KMS-11 (cell line): ENCODE data around the gene RAD51B.

Experiments used
- H2AFZ ChIP-seq: fragments of 200-600 bp; sonication (generic); 2 replicates; pipeline ENCODE4 v1.6.1; 2016; ENCODE audit warnings: antibody characterized with exemption, mixed run types, low read depth
- H3K27ac ChIP-seq: fragments of 200-600 bp; sonication (generic); 2 replicates; pipeline ENCODE4 v1.6.1; 2016; ENCODE audit warnings: mild to moderate bottlenecking, mixed run types
- H3K27me3 ChIP-seq: fragments of 200-600 bp; sonication (generic); 2 replicates; pipeline ENCODE4 v1.6.1; 2017; ENCODE audit warnings: mild to moderate bottlenecking, low read depth, mixed run types, moderate library complexity; ENCODE audit not compliant: insufficient read depth
- H3K36me3 ChIP-seq: fragments of 200-600 bp; sonication (generic); 2 replicates; pipeline ENCODE4 v1.6.1; 2017; ENCODE audit warnings: mild to moderate bottlenecking, mixed run types; ENCODE audit not compliant: insufficient read depth
- H3K4me1 ChIP-seq: fragments of 200-600 bp; sonication (generic); 2 replicates; pipeline ENCODE4 v1.6.1; 2016; ENCODE audit warnings: mild to moderate bottlenecking, low read depth, mixed run types; ENCODE audit not compliant: poor library complexity, severe bottlenecking
- H3K4me2 ChIP-seq: fragments of 200-600 bp; sonication (generic); 2 replicates; pipeline ENCODE4 v1.7.0; 2016; ENCODE audit warnings: mild to moderate bottlenecking, mixed run types
- H3K4me3 ChIP-seq: fragments of 200-600 bp; sonication (generic); IDR thresholded peaks from 2 replicates; pipeline ENCODE4 v1.6.1; 2017; ENCODE audit warnings: low read depth, low read length, mixed read lengths; ENCODE audit not compliant: insufficient read depth
- H3K79me2 ChIP-seq: fragments of 200-600 bp; sonication (generic); 2 replicates; pipeline ENCODE4 v1.6.1; 2016; ENCODE audit warnings: low read depth, mixed run types; ENCODE audit not compliant: insufficient read depth
- H3K9ac ChIP-seq: fragments of 200-600 bp; sonication (generic); 2 replicates; pipeline ENCODE4 v1.6.1; 2016; ENCODE audit warnings: mild to moderate bottlenecking, mixed run types
- H4K20me1 ChIP-seq: fragments of 200-600 bp; sonication (generic); 2 replicates; pipeline ENCODE4 v1.6.1; 2016; ENCODE audit warnings: mild to moderate bottlenecking, mixed run types; ENCODE audit not compliant: insufficient read depth
- TF ChIP-seq, protein P1 (sequence below): fragments of 200-600 bp; sonication (generic); conservative IDR thresholded peaks from 2 replicates; pipeline ENCODE4 v1.6.1; 2017; ENCODE audit warnings: low read depth, mild to moderate bottlenecking, antibody characterized with exemption, low read length, moderate library complexity, mixed read lengths

RAD51B gene

DNA sequence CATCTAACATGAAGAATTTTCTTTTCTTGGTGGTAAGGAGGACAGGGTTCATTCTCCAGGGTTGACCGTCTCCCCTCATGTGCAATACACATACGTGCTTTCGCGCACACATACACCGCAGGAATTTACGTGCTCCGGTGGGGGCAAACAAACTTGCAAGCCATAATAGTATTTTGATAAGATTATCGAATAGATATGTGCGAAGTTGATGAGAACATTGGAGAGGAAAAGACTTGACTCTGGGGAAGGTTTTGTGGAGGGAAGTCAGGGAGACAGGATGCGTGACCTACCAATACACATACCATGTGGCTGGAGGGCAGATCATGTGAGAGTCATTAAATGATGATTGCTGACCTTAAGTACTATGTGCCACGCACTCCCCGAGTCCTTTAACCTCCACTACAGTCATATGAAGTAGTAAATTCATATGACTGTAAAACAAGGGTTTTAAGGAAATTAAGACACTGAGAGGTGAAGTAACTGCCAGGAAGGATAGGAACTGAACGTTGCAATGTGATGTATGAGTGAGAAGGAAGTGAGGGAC lies 921 bp downstream of the RAD51B start:
- TF ChIP-seq, protein P1, sequence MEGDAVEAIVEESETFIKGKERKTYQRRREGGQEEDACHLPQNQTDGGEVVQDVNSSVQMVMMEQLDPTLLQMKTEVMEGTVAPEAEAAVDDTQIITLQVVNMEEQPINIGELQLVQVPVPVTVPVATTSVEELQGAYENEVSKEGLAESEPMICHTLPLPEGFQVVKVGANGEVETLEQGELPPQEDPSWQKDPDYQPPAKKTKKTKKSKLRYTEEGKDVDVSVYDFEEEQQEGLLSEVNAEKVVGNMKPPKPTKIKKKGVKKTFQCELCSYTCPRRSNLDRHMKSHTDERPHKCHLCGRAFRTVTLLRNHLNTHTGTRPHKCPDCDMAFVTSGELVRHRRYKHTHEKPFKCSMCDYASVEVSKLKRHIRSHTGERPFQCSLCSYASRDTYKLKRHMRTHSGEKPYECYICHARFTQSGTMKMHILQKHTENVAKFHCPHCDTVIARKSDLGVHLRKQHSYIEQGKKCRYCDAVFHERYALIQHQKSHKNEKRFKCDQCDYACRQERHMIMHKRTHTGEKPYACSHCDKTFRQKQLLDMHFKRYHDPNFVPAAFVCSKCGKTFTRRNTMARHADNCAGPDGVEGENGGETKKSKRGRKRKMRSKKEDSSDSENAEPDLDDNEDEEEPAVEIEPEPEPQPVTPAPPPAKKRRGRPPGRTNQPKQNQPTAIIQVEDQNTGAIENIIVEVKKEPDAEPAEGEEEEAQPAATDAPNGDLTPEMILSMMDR, result no peak
- no peak overlapping the region for H3K27ac ChIP-seq
- H3K4me2 ChIP-seq, result peak overlapping the region; percentile 68
- no peak overlapping the region; the same call in 1 of the 2 replicates for H3K9ac ChIP-seq
- peak overlapping the region; percentile 94; the same call in 1 of the 2 replicates for H2AFZ ChIP-seq
- H3K4me3 ChIP-seq, result no peak overlapping the region
- no peaks in the 10 kb centered on the region for H3K36me3 ChIP-seq
- H3K4me1 ChIP-seq, result peaks cover 9% of the 10 kb centered on the region
- peaks cover 5% of the 10 kb centered on the region; the same call in 1 of the 2 replicates for H3K79me2 ChIP-seq
- H3K27me3 ChIP-seq, result no peaks in the 10 kb centered on the region
- no peaks in the 10 kb centered on the region for H4K20me1 ChIP-seq

- Histone ChIP-seq H4K20me1 (no peaks in the 10 kb centered on the region), H3K79me2 (no peaks in the 10 kb centered on the region), H3K4me3 (no peak overlapping the region), H3K27me3 (no peaks in the 10 kb centered on the region), H2AFZ (no peak overlapping the region), H3K9ac (no peak overlapping the region), H3K4me2 (no peak overlapping the region), H3K27ac (no peak overlapping the region), H3K4me1 (peaks cover 9% of the 10 kb centered on the region), H3K36me3 (no peaks in the 10 kb centered on the region)
- TF ChIP-seq, protein P1, result no peak
These were observed 1.5 kb downstream of the RAD51B start for GRCh38 chr14:67821121-67821520.

- TF ChIP-seq, protein P1, result no peak
These were observed 11.5 kb downstream of the RAD51B start for GRCh38 chr14:67831113-67831512.

DNA sequence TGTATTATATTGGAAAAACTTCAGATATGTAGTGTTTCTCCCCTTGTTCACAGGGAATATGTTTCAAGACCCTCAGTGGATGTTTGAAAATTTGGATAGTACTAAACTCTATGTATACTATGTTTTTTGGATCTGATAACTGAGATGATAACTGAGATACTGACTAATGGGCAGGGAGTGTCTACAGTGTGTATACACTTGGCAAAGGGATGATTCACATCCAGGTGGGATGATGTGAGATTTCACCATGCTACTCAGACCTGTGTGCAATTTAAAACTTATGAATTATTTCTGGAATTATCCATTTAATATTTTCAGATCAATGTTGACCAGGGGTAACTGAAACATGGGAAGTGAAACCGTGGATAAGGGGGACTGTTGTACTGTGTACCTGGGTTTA lies 13.8 kb downstream of the RAD51B start:
- H3K36me3 ChIP-seq, result no peaks in the 10 kb centered on the region
- H3K27me3 ChIP-seq, result no peaks in the 10 kb centered on the region
- no peaks in the 10 kb centered on the region for H4K20me1 ChIP-seq
- H2AFZ ChIP-seq, result no peak overlapping the region
- no peak overlapping the region for H3K4me3 ChIP-seq
- H3K9ac ChIP-seq, result no peak overlapping the region
- no peak overlapping the region for H3K4me2 ChIP-seq
- H3K79me2 ChIP-seq, result no peaks in the 10 kb centered on the region
- H3K4me1 ChIP-seq, result no peaks in the 10 kb centered on the region
- H3K27ac ChIP-seq, result no peak overlapping the region
- TF ChIP-seq, protein P1, result no peak

More at GRCh38 chr14:67831113-67831512, 11.5 kb downstream of the RAD51B start:
- Histone ChIP-seq H3K9ac (no peak overlapping the region), H3K79me2 (no peaks in the 10 kb centered on the region), H3K36me3 (no peaks in the 10 kb centered on the region), H4K20me1 (no peaks in the 10 kb centered on the region), H3K4me3 (no peak overlapping the region), H2AFZ (no peak overlapping the region), H3K27me3 (no peaks in the 10 kb centered on the region), H3K4me1 (no peaks in the 10 kb centered on the region), H3K4me2 (no peak overlapping the region), H3K27ac (no peak overlapping the region)
